Measurements from ENCODE around the gene EME2.

Gene EME2

DNA sequence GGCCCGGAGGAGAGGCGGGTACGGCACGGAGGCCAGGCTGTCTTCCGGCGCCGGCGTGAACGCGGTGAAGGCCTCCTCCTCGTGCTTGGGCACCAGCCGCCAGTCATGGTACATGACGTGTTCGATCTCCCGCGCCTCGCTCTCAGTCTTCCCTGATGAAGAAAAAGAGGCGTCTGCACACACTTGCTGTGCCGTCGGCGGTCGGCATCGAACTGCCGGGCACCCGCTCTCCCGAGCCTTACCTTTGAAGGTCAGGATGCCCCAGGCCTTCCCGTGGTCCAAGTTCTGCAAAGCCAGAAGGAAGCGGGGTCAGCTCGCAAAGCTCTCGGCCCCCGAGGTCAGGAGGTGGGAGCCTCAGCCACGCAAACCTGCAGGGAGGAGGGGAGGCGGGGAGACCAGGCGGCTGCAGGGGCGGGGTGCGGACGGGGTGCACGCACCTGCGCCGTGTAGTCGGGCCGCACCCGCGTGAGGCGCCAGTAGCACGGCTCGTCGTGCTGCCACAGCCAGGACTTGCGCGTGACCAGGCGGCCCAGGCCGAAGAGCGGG is at the start of gene EME2:
Gene EME2 (plus strand): TSS at position 449 of the 546 bp plus-strand sequence. CDS start 418 bp downstream, outside the sequence.
- Histone ChIP-seq H3K27me3 (ENCODE audit: insufficient read depth, insufficient read length) (no peaks in the 10 kb centered on the region), H3K4me1 (ENCODE audit: insufficient read depth, insufficient read length) (peaks cover 17% of the 10 kb centered on the region), H3K9ac (ENCODE audit: insufficient read length, low read depth) (peak within 1 kb of the TSS; percentile 99), H3K4me3 (ENCODE audit: insufficient read length, low read depth) (peak within 1 kb of the TSS; percentile 97), H3K36me3 (ENCODE audit: insufficient read depth, insufficient read length, low read length) (peaks cover 77% of the 10 kb centered on the region), H3K9me3 (ENCODE audit: insufficient read depth, low read length) (no peaks in the 10 kb centered on the region)
- DNase-seq (ENCODE audit: low read depth, low spot score), result no peak
- TF ChIP-seq YY1 (IDR thresholded peaks at IDR 0.05; ENCODE audit: insufficient read depth, insufficient read length) (no peak), SUZ12 (IDR thresholded peaks at IDR 0.05; ENCODE audit: extremely low read depth, insufficient read depth, insufficient read length) (no peak), ZNF274 (IDR thresholded peaks at IDR 0.05; ENCODE audit: low read depth, low read length) (no peak)

GRCh38 chr16:1723450-1724147 is 49.0 kb upstream of the EME2 start:
- Histone ChIP-seq H3K9ac (ENCODE audit: insufficient read length, low read depth) (no peak overlapping the region), H3K27me3 (ENCODE audit: insufficient read depth, insufficient read length) (no peaks in the 10 kb centered on the region), H3K4me3 (ENCODE audit: insufficient read length, low read depth) (no peak overlapping the region), H3K4me1 (ENCODE audit: insufficient read depth, insufficient read length) (peaks cover 2% of the 10 kb centered on the region), H3K9me3 (ENCODE audit: insufficient read depth, low read length) (no peaks in the 10 kb centered on the region), H3K36me3 (ENCODE audit: insufficient read depth, insufficient read length, low read length) (peaks cover 44% of the 10 kb centered on the region)
- no peak for DNase-seq (ENCODE audit: low read depth, low spot score)
- TF ChIP-seq ZNF274 (IDR thresholded peaks at IDR 0.05; ENCODE audit: low read depth, low read length) (no peak), YY1 (IDR thresholded peaks at IDR 0.05; ENCODE audit: insufficient read depth, insufficient read length) (no peak), SUZ12 (IDR thresholded peaks at IDR 0.05; ENCODE audit: extremely low read depth, insufficient read depth, insufficient read length) (no peak)

- H3K4me1 ChIP-seq (ENCODE audit: insufficient read depth, insufficient read length), result peaks cover 2% of the 10 kb centered on the region
- no peaks in the 10 kb centered on the region for H3K9me3 ChIP-seq (ENCODE audit: insufficient read depth, low read length)
- no peak overlapping the region for H3K4me3 ChIP-seq (ENCODE audit: insufficient read length, low read depth)
- H3K27me3 ChIP-seq (ENCODE audit: insufficient read depth, insufficient read length), result no peaks in the 10 kb centered on the region
- no peak for DNase-seq (ENCODE audit: low read depth, low spot score)
- H3K9ac ChIP-seq (ENCODE audit: insufficient read length, low read depth), result no peak overlapping the region
- H3K36me3 ChIP-seq (ENCODE audit: insufficient read depth, insufficient read length, low read length), result peaks cover 50% of the 10 kb centered on the region
- TF ChIP-seq SUZ12 (IDR thresholded peaks at IDR 0.05; ENCODE audit: extremely low read depth, insufficient read depth, insufficient read length), result no peak
- TF ChIP-seq YY1 (IDR thresholded peaks at IDR 0.05; ENCODE audit: insufficient read depth, insufficient read length), result no peak
- TF ChIP-seq ZNF274 (IDR thresholded peaks at IDR 0.05; ENCODE audit: low read depth, low read length), result no peak
Observed at GRCh38 chr16:1724491-1724890, 48.1 kb upstream of the EME2 start.

DNA sequence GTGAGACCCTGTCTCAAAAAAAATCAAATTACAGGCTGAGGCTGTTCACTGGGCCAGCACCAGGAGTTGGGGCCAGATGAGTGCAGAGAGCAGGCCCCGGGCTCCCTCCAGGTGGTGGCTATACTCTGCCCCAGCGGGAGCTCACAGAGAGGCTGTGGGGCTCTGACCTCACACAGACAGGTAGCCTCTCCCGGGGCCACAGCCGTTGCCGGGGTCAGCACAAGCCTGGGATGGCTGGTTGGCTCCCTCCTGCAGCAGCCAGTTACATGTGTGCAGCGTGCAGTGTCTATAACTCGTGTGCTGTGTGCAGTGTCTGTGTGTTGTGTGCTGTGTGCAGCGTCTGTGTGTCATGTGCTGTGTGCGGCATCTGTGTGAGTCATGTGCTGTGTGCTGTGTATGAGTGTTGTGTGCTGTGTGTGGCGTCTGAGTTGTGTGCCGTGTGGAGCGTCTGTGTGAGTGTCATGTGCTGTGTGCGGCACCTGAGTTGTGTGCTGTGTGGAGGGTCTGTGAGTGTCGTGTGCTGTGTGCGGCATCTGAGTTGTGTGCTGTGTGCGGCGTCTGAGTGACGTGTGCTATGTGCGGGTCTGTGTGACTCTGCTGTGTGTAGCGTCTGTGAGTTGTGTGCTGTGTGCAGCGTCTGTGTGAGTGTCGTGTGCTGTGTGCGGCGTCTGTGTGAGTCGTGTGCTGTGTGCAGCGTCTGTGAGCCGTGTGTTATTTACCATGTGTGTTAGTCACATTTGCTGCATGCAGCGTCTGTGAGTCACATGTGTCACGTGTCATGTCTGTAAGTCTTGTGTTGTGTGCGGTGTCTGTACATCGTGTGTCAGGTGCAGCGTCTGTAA is 45.7 kb upstream of the EME2 start:
- Histone ChIP-seq H3K4me3 (ENCODE audit: insufficient read length, low read depth) (no peak overlapping the region), H3K36me3 (ENCODE audit: insufficient read depth, insufficient read length, low read length) (peaks cover 62% of the 10 kb centered on the region), H3K9me3 (ENCODE audit: insufficient read depth, low read length) (no peaks in the 10 kb centered on the region), H3K27me3 (ENCODE audit: insufficient read depth, insufficient read length) (no peaks in the 10 kb centered on the region), H3K9ac (ENCODE audit: insufficient read length, low read depth) (no peak overlapping the region), H3K4me1 (ENCODE audit: insufficient read depth, insufficient read length) (peaks cover 2% of the 10 kb centered on the region)
- DNase-seq (ENCODE audit: low read depth, low spot score), result no peak
- TF ChIP-seq YY1 (IDR thresholded peaks at IDR 0.05; ENCODE audit: insufficient read depth, insufficient read length), result no peak
- TF ChIP-seq SUZ12 (IDR thresholded peaks at IDR 0.05; ENCODE audit: extremely low read depth, insufficient read depth, insufficient read length), result no peak
- no peak for TF ChIP-seq ZNF274 (IDR thresholded peaks at IDR 0.05; ENCODE audit: low read depth, low read length)

DNA sequence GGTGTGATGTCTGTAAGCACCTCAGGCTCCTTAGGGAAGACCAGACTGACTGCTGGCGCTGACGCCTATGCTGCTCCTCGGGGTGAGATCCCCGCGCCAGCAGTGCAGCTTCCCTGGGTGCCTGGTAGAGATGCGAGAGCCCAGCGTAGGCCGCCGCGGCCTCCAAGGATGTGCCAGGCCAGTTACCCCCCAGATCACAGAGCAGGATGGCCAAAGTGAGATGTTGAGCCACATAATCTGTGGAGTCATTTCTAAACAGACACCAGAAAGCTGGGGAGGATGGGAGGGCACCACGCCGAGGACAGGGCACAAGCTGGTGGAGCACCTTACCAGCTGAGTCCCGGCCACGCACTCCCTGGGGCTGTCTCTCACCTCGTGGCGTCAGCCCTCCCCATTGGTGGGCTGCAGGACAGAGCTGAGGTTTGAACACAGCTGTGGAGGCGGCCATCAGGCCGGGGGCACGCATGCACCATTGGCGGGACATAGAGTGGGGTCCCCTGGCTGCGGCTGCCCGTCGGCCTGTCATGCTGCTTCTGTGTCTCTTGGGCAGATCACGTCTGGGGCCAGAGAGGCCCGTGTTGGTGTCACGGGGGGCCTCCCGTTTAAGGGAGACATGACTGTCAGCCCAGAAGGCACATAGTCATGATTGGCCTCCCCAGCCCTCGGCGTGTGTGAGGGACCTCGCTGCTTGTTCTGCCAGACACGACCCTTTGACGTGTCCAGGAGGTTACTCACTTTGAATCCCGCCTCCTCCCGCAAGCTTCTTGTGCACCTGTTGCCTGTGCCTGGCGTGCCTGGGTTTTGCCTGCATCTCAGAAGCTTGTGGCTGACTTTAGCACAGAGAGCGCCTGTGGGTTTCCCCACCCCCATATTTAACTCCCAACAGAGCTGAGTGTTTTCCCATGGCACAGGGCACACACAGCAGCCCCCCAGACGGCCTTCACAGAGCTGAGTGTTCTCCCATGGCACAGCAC is 44.7 kb upstream of the EME2 start:
- Histone ChIP-seq H3K9ac (ENCODE audit: insufficient read length, low read depth) (no peak overlapping the region), H3K4me3 (ENCODE audit: insufficient read length, low read depth) (no peak overlapping the region), H3K27me3 (ENCODE audit: insufficient read depth, insufficient read length) (no peaks in the 10 kb centered on the region), H3K36me3 (ENCODE audit: insufficient read depth, insufficient read length, low read length) (peaks cover 72% of the 10 kb centered on the region), H3K4me1 (ENCODE audit: insufficient read depth, insufficient read length) (peaks cover 2% of the 10 kb centered on the region), H3K9me3 (ENCODE audit: insufficient read depth, low read length) (no peaks in the 10 kb centered on the region)
- DNase-seq (ENCODE audit: low read depth, low spot score), result no peak
- TF ChIP-seq YY1 (IDR thresholded peaks at IDR 0.05; ENCODE audit: insufficient read depth, insufficient read length) (no peak), SUZ12 (IDR thresholded peaks at IDR 0.05; ENCODE audit: extremely low read depth, insufficient read depth, insufficient read length) (no peak), ZNF274 (IDR thresholded peaks at IDR 0.05; ENCODE audit: low read depth, low read length) (no peak)

DNA sequence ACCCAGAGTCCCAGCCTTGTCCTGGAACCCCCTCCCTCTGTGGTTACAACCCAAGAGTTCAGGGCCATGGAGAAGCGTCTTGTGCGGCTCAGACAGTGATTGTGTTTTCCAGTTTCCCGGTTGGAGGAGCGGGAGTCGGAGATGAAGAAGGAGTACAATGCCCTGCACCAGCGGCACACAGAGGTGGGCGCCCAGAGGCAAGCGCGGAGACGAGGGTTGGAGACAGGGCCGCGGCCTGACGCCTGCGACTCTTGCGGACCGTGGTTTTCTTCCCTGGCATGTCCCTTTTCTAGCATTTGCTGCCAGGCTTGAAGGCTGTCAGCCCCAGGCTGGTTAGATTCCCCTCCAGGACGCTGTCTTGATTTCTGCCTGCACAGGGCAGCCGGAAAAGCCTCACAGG is 43.6 kb upstream of the EME2 start:
- no peaks in the 10 kb centered on the region for H3K27me3 ChIP-seq (ENCODE audit: insufficient read depth, insufficient read length)
- H3K9me3 ChIP-seq (ENCODE audit: insufficient read depth, low read length), result no peaks in the 10 kb centered on the region
- peaks cover 83% of the 10 kb centered on the region for H3K36me3 ChIP-seq (ENCODE audit: insufficient read depth, insufficient read length, low read length)
- no peak overlapping the region for H3K9ac ChIP-seq (ENCODE audit: insufficient read length, low read depth)
- no peak overlapping the region for H3K4me3 ChIP-seq (ENCODE audit: insufficient read length, low read depth)
- H3K4me1 ChIP-seq (ENCODE audit: insufficient read depth, insufficient read length), result peaks cover 2% of the 10 kb centered on the region
- DNase-seq (ENCODE audit: low read depth, low spot score), result no peak
- TF ChIP-seq SUZ12 (IDR thresholded peaks at IDR 0.05; ENCODE audit: extremely low read depth, insufficient read depth, insufficient read length) (no peak), YY1 (IDR thresholded peaks at IDR 0.05; ENCODE audit: insufficient read depth, insufficient read length) (no peak), ZNF274 (IDR thresholded peaks at IDR 0.05; ENCODE audit: low read depth, low read length) (no peak)
